Progenitor cell of endocrine pancreas (in vitro differentiated cells): ENCODE results near the gene PEMT. TPM values are rescaled to one million over a fixed set of nuclear protein-coding genes. Genes with fewer than 3 reads are reported as not detected.

Experiments used
- DNase-seq: peaks from one replicate; pipeline ENCODE4 v3.0.0; 2021; ENCODE audit warnings: low spot score; ENCODE audit not compliant: unreplicated experiment
- H3K27ac Mint-ChIP-seq: 2 replicates; pipeline ENCODE4 v1.8.0; 2021; ENCODE audit warnings: mild to moderate bottlenecking, moderate library complexity, mixed read lengths
- H3K27me3 Mint-ChIP-seq: 2 replicates; pipeline ENCODE4 v1.8.0; 2021; ENCODE audit warnings: mixed read lengths
- H3K36me3 Mint-ChIP-seq: 2 replicates; pipeline ENCODE4 v1.8.0; 2022; ENCODE audit warnings: mixed read lengths; ENCODE audit not compliant: insufficient read depth
- H3K4me1 Mint-ChIP-seq: 2 replicates; pipeline ENCODE4 v1.8.0; 2021; ENCODE audit warnings: low read depth, mixed read lengths
- H3K4me3 Mint-ChIP-seq: 2 replicates; pipeline ENCODE4 v1.8.0; 2021; ENCODE audit warnings: low read depth, mild to moderate bottlenecking, moderate library complexity, mixed read lengths
- H3K9me3 Mint-ChIP-seq: 2 replicates; pipeline ENCODE4 v1.8.0; 2021; ENCODE audit warnings: low read depth, mixed read lengths
- total RNA-seq: library from RNA; stranded (reverse); gene quantifications from 2 replicates; pipeline ENCODE4 v1.2.1, GENCODE V29; 2021
- TF ChIP-seq, protein P1 (sequence below): fragments of 200-600 bp; sonication (generic); IDR thresholded peaks from one replicate; pipeline ENCODE4 v1.5.0; 2021; ENCODE audit warnings: antibody characterized with exemption, mild to moderate bottlenecking; ENCODE audit not compliant: unreplicated experiment

PEMT gene
- total RNA-seq, 1 donor from 2014 or later: 67.0 TPM

DNA sequence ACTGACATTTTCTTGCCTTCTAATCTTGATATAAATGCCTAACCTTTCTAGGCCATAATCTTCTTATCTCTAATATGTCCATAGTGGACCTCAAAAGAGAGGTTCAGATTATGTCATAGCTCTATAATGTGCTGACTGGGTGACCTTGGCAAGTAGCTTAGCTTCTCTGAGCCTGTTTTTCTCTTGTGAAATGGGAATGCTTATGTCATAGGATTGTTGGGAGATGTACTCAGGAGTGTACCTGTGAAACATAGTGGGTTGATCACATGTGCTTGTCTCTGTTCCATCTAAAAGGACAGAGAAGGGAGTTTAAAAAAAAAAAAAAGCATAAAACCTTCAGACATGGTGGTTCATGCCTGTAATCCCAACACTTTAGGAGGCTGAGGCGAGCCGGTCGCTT is 112.3 kb downstream of the PEMT start:
- Mint-ChIP-seq H3K27me3 (no peaks in the 10 kb centered on the region), H3K27ac (no peak overlapping the region), H3K4me3 (peak overlapping the region; percentile 40), H3K9me3 (no peaks in the 10 kb centered on the region), H3K36me3 (peaks cover 1% of the 10 kb centered on the region), H3K4me1 (peaks cover 9% of the 10 kb centered on the region)
- no peak for DNase-seq
- TF ChIP-seq, protein P1, sequence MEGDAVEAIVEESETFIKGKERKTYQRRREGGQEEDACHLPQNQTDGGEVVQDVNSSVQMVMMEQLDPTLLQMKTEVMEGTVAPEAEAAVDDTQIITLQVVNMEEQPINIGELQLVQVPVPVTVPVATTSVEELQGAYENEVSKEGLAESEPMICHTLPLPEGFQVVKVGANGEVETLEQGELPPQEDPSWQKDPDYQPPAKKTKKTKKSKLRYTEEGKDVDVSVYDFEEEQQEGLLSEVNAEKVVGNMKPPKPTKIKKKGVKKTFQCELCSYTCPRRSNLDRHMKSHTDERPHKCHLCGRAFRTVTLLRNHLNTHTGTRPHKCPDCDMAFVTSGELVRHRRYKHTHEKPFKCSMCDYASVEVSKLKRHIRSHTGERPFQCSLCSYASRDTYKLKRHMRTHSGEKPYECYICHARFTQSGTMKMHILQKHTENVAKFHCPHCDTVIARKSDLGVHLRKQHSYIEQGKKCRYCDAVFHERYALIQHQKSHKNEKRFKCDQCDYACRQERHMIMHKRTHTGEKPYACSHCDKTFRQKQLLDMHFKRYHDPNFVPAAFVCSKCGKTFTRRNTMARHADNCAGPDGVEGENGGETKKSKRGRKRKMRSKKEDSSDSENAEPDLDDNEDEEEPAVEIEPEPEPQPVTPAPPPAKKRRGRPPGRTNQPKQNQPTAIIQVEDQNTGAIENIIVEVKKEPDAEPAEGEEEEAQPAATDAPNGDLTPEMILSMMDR: no peak

DNA sequence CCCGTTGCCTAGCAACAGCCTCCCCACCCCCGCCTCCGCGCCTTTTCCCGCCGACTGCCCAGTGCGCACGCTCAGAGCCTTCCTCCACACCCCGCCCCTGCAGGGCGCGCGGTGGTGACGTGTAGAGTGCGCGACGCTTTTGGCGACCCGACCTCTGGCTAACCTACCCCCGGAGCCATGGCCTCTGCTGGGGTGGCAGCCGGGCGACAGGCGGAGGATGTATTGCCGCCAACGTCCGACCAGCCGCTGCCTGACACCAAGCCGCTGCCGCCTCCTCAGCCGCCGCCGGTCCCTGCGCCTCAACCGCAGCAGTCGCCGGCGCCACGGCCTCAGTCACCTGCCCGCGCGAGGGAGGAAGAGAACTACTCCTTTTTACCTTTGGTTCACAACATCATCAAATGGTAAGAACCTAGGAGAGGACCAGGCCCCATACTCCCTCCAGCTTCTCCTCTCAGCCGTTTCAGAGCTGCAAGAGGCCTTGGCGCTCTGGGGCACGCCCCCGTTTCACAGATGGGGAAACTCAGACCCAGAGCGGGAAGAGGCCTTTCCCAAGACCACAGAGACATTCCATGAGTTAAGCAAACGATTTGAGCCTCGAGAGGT is 114.5 kb downstream of the PEMT start, which contains the start of gene MED9:
Gene MED9, plus strand, starts transcription at position 136 of the 603 bp plus-strand sequence. Its CDS starts 42 bp downstream, at position 178.
- Mint-ChIP-seq H3K4me3 (peak within 1 kb of the TSS; percentile 92), H3K36me3 (peaks cover 1% of the 10 kb centered on the region), H3K9me3 (no peaks in the 10 kb centered on the region), H3K4me1 (peaks cover 9% of the 10 kb centered on the region), H3K27me3 (peaks cover 3% of the 10 kb centered on the region), H3K27ac (peak within 1 kb of the TSS; percentile 96)
- TF ChIP-seq, protein P1: no peak
- DNase-seq: peak; percentile 89

DNA sequence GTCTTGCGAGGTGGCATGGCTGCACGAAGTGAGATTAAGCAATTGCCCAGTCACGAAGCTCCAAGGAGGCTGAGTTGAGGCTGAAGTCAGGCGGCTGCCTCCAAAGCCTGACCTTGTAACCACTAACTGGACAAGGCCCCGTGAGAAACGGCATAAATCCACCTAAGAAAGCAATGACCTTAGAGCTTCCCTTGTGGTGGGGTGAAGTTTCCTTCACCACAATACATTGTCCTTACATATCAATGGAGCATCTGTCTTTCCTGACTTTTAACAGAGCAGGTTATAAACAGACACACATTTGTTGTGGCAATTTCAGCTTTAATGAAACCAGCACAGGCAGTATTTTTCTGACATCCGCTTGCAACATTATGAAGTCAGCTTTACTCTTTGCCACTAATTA is 117.2 kb downstream of the PEMT start:
- Mint-ChIP-seq H3K4me3 (no peak overlapping the region), H3K4me1 (peaks cover 9% of the 10 kb centered on the region), H3K27me3 (peaks cover 4% of the 10 kb centered on the region), H3K36me3 (no peaks in the 10 kb centered on the region), H3K27ac (no peak overlapping the region), H3K9me3 (no peaks in the 10 kb centered on the region)
- DNase-seq: no peak
- TF ChIP-seq, protein P1: no peak

DNA sequence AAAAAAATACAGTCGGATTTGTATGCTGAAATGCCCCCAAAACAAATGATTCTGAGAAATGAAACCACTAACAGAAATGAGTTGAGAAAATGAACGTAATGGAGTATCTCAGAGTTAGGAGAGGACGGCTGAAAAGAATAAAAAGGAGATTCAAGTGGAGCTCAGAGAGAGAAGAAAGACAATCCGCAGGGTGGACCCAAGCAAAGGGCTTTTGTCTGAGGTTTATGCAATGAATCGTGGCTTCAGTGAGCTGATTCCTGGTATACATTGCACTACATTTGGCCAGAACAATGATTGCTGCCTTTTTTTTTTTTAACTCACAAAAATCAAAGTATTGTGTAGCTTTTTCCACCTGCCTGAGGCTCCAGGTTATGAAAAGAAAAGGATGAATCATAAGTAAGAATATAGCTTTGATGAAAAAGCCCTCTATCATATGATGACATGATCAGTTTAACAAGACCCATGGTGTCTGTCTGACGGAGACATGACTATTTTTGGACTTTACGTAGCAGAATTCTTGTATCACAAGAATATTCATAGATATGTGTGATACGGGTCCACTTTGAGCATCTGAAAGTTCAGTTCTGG is 119.1 kb downstream of the PEMT start:
- no peak overlapping the region for H3K27ac Mint-ChIP-seq
- peaks cover 4% of the 10 kb centered on the region for H3K27me3 Mint-ChIP-seq
- peaks cover 3% of the 10 kb centered on the region for H3K4me1 Mint-ChIP-seq

DNA sequence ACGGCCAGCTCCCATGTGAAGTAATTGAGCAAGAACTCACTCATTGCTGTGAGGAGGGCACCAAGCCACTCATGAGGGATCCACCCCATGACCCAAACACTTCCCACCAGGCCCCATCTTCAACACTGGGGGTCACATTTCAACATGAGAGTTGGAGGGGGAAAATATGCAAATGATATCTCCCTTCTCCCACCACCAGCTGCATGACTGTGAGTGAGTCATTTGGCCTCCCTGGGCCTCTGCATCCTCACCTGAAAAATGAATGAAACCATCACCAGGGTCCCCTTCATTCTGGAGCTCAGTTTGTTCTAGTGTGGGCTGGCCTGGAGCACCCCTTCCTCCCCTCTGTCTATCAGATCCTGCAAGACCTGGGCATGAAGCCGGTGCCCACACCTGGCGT is 121.5 kb downstream of the PEMT start:
- TF ChIP-seq, protein P1: no peak
- no peaks in the 10 kb centered on the region for H3K36me3 Mint-ChIP-seq
- no peaks in the 10 kb centered on the region for H3K4me1 Mint-ChIP-seq
- DNase-seq: no peak
- no peak overlapping the region for H3K27ac Mint-ChIP-seq
- H3K27me3 Mint-ChIP-seq: peaks cover 11% of the 10 kb centered on the region
- H3K9me3 Mint-ChIP-seq: no peaks in the 10 kb centered on the region
- H3K4me3 Mint-ChIP-seq: no peak overlapping the region

More for the DNA sequence above, 119.1 kb downstream of the PEMT start:
- no peaks in the 10 kb centered on the region for H3K9me3 Mint-ChIP-seq
- no peaks in the 10 kb centered on the region for H3K36me3 Mint-ChIP-seq
- DNase-seq: no peak
- TF ChIP-seq, protein P1: no peak
- H3K4me3 Mint-ChIP-seq: no peak overlapping the region
